Stimulated activated CD4-positive, alpha-beta T cell treated with anti-CD3 and anti-CD28 coated beads, Interleukin-4, amount 100 ng/mL, for 1 hour (primary cell): ENCODE measurements around the gene SCAF4.
A peak's percentile ranks its signal among the peaks of the same experiment; 100 is the strongest.
"Not testable (repeated sequence)": the region's sequence is repeated elsewhere in the genome, so short reads cannot be mapped to it uniquely, and the experiment has no call there.

Source experiments
- DNase-seq: peaks from one replicate; pipeline ENCODE4 v3.0.0-alpha.2; 2020

SCAF4 gene

DNA sequence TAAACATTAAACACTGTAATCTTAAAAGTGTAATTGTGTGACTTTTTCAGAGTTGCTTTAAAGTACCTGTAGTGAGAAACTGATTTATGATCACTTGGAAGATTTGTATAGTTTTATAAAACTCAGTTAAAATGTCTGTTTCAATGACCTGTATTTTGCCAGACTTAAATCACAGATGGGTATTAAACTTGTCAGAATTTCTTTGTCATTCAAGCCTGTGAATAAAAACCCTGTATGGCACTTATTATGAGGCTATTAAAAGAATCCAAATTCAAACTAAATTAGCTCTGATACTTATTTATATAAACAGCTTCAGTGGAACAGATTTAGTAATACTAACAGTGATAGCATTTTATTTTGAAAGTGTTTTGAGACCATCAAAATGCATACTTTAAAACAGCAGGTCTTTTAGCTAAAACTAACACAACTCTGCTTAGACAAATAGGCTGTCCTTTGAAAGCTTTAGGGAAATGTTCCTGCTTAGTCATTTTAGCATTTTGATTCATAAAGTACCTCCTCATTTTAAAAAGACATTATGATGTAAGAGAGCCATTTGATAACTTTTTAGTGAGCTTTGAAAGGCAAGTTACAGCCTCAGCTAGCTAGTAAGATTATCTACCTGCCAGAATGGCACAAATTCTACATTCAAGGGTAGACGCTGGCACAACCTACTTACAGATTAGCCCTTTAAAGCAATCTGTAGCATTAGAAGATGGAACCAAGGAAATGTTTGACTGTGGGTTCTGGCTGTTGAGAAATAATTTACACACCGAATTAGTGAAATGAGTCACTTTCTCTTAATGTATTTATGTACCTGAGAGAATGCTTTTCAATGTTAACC lies 63.0 kb downstream of the SCAF4 start:
- no peak for DNase-seq

DNA sequence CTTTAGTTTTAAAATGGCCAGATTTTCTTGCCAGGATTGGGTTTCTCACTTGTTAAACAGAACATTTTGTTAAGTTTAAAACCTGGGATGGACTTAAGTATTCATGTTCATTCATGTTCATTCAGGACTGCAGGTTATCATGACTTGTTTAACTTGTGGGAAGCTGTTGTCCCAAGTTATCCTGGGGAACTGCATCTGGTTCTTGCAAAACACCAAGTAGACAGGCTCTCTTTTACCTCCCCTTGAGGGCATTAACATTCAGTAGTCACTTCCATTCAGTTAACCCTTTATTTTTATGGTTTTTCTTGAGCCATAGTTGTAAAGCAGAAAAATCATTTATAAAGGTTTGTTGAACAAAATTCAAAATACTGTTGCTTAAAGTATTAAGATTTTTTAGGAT lies 64.3 kb downstream of the SCAF4 start:
- DNase-seq = no peak

DNA sequence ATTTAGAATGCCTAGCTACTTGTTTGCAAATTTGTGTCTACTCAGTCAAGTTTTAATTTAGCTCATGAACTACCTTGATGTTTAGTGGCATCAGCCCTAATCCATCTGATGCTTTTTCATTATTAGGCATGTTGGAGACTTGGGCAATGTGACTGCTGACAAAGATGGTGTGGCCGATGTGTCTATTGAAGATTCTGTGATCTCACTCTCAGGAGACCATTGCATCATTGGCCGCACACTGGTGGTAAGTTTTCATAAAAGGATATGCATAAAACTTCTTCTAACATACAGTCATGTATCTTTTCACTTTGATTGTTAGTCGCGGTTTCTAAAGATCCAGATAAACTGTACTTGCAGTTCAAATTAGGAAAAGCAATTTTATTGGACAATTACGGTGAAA lies 64.8 kb downstream of the SCAF4 start:
- no peak for DNase-seq

DNA sequence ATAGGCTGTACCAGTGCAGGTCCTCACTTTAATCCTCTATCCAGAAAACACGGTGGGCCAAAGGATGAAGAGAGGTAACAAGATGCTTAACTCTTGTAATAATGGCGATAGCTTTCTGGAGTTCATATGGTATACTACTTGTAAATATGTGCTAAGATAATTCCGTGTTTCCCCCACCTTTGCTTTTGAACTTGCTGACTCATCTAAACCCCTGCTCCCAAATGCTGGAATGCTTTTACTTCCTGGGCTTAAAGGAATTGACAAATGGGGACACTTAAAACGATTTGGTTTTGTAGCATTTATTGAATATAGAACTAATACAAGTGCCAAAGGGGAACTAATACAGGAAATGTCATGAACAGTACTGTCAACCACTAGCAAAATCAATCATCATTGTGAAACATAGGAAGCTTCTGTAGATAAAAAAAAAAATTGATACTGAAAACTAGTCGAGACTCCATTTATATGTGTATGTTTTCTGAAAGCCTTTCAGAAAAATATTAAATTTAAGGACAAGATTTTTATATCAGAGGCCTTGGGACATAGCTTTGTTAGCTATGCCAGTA lies 65.4 kb downstream of the SCAF4 start:
- no peak for DNase-seq

DNA sequence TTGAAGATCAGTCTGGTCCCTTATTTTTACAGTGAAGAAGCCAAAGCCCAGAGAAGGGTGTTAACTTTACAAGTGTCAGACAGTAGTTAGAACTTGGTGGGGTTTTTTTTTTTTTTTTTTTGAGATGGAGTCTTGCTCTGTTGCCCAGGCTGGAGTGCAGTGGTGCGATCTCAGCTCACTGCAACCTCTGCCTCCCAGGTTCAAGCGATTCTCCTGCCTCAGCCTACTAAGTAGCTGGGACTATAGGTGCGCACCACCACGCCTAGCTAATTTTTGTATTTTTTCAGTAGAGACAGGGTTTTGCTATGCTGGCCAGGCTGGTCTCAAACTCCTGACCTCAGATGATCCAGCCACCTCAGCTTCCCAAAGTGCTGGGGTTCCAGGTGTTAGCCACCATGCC lies 66.0 kb downstream of the SCAF4 start:
- not testable (repeated sequence) for DNase-seq

DNA sequence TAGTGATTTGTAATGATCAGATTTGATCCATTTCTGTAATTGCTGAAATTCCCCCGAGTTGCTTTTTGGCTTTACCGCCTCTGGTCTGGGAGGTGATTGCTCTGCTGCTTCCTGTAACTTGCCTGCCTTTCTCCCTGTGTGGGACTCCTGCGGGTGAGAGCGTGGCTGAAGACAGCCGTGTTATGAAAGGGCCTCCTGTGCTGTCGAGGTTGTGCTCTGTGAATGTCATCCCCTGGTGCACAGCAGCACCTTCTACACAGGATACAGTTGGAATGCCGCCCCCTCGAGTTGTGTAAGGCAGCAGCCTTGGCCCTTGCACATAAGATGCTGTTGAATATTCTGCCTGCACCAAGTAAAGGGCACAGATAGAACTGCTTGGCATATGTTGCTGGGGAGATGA lies 66.5 kb downstream of the SCAF4 start:
- no peak for DNase-seq

DNA sequence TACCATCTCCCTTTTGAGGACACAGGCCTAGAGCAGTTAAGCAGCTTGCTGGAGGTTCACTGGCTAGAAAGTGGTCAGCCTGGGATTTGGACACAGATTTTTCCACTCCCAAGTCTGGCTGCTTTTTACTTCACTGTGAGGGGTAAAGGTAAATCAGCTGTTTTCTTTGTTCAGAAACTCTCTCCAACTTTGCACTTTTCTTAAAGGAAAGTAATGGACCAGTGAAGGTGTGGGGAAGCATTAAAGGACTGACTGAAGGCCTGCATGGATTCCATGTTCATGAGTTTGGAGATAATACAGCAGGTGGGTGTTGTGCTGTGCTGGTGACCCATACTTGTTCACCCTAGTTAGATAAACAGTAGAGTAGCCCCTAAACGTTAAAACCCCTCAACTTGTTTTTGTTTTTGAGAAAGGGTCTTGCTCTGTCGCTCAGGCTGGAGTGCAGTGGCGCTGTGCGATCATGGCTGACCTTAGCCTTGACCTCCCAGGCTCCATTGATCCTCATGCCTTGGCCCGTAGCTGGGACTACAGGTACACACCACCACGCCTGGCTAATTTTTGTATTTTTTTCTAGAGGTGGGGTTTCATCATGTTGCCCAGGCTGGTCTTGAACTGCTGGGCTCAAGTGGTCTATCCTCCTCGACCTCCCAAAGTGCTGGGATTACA lies 68.2 kb downstream of the SCAF4 start:
- no peak for DNase-seq

DNA sequence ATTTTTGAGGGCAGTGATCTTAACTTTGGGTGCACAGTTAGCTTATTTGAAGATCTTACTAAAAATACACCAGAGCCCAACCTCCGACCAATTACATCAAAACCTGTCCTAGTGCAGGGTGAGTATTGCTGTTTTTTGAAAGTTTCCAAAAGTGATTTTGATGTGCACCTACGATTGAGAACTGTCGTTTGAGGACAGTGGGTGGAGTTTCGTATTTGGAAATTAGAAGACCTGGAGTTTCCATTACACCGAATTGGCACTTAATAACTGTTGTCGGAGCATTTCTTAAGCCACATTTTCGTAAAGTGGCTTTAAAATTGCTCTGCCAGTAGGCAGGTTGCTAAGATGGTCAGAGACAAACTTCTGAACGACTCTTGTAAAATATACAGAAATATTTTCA lies 71.3 kb downstream of the SCAF4 start:
- DNase-seq = no peak

DNA sequence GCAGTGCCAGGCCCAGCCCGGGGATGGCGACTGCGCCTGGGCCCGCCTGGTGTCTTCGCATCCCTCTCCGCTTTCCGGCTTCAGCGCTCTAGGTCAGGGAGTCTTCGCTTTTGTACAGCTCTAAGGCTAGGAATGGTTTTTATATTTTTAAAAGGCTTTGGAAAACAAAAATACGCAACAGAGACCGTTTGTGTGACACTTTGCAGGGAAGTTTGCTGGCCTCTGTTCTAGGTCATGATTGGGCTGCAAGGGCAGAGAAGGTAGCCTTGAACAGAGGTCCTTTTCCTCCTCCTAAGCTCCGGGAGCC lies 71.7 kb downstream of the SCAF4 start:
- no peak for DNase-seq

DNA sequence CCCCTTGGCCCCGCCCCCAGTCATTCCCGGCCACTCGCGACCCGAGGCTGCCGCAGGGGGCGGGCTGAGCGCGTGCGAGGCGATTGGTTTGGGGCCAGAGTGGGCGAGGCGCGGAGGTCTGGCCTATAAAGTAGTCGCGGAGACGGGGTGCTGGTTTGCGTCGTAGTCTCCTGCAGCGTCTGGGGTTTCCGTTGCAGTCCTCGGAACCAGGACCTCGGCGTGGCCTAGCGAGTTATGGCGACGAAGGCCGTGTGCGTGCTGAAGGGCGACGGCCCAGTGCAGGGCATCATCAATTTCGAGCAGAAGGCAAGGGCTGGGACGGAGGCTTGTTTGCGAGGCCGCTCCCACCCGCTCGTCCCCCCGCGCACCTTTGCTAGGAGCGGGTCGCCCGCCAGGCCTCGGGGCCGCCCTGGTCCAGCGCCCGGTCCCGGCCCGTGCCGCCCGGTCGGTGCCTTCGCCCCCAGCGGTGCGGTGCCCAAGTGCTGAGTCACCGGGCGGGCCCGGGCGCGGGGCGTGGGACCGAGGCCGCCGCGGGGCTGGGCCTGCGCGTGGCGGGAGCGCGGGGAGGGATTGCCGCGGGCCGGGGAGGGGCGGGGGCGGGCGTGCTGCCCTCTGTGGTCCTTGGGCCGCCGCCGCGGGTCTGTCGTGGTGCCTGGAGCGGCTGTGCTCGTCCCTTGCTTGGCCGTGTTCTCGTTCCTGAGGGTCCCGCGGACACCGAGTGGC lies 72.2 kb downstream of the SCAF4 start, which contains the start of gene SOD1:
Gene SOD1 (plus strand): TSS at position 158 of the 723 bp plus-strand sequence. CDS start 77 bp downstream, at position 235.
- peak; percentile 97 for DNase-seq

DNA sequence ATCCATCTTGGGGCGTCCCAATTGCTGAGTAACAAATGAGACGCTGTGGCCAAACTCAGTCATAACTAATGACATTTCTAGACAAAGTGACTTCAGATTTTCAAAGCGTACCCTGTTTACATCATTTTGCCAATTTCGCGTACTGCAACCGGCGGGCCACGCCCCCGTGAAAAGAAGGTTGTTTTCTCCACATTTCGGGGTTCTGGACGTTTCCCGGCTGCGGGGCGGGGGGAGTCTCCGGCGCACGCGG lies 72.7 kb downstream of the SCAF4 start:
- no peak for DNase-seq

DNA sequence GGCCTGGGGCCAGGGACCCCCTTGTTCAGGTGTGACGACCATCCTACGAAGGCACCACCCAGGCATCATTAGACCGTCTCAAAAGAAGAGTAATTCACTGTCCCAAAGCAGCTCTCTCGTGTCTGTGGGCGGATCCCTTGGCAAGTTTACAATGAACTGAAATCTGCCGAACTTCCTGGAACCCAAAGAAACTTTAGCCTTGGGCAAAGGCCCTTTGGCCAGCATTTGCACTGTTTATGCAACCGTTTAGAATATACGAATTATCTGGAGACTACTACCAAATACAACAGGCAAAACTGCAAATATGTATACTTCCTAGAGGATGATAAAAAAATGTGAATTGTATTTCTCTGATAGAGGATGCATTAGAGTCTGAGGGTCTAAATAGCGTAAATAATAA lies 73.9 kb downstream of the SCAF4 start:
- no peak for DNase-seq

DNA sequence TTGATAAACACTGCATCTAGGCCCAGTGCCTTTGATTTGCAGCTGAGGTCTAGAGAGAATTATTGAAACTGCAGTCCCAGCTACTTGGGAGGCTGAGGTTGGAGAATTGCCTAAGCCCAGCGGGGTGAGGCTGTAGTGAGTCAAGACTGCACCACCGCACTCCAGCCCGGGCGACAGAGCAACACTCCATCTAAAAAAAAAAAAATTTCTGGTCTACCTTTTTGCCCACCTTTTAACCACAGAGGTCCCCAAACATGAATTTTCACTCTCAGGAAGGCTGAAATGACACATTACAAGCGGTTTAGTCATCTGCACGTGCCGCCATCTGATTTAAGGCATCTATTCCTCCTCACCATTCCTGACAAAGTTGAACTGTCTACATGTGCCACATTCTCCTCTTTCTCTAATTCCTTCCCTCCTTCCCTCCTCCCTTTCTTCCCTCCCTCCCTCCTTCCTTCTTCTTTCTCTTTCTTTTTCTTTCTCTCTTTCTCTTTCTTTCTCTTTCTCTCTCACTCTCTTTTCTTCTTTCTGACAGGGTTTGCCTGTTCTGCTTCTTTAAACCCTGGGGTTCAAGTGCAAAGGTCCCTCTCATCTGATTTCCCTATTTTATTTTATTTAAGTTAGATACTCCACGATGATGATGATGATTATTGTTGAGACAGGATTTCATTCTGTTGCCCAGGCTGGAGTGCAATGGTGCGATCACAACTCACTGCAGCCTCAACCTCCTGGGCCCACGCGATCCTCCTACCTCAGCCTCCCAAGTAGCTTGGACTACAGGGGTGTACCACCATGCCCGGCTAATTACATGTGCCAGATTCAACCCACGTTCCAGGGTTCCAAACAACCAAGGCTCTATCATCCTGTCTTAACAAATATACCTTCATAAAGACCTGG lies 75.5 kb downstream of the SCAF4 start:
- peak; percentile 54 for DNase-seq

DNA sequence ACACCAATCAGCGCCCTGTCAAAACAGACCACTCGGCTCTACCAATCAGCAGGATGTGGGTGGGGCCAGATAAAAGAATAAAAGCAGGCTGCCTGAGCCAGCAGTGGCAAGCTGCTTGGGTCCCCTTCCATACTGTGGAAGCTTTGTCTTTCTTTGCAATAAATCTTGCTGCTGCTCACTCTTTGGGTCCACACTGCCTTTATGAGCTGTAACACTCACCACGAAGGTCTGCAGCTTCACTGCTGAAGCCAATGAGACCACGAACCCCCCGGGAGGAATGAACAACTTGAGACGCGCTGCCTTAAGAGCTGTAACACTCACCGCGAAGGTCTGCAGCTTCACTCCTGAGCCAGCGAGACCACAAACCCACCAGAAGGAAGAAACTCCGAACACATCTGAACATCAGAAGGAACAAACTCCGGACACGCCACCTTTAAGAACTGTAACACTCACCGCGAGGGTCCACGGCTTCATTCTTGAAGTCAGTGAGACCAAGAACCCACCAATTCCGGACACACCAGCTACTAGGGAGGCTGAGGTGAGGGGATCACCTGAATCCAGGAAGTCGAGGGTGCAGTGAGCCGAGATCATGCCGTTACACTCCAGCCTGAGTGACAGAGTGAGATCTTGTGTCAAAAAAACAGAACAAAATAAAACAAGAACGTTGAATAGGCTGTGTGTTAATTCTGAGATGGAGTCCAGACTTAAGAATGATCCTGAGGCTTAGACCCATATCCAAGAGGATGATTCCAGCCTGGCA lies 76.9 kb downstream of the SCAF4 start:
- not testable (repeated sequence) for DNase-seq

DNA sequence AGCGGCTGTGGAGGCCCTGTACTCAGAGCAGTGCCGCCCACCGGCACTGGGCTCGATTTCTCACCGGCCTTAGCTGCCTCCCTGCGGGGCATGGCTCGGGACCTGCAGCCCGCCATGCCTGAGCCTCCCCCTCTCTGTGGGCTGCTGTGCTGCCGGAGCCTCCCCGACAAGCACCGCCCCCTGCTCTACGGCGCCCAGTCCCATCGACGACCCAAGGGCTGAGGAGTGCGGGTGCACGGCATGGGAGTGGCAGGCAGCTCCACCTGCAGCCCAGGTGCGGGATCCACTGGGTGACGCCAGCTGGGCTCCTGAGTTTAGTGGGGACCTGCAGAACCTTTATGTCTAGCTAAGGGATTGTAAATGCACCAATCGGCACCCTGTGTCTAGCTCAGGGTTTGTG lies 77.6 kb downstream of the SCAF4 start:
- DNase-seq = no peak

DNA sequence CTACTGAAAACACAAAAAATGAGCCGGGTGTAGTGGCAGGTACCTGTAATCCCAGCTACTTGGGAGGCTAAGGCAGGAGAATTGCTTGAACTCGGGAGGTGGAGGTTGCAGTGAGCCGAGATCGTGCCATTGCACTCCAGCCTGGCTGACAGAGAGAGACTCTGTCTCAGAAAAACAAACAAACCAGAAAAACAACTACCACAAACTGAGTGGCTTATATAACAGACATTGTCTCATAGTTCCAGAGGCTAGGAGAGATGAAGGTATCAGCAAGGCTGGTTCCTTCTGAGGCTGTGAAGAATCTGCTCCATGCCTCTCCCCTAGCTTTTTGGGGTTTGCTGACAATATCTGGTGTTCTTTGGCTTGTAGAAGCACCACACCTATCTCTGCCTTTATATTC lies 80.4 kb downstream of the SCAF4 start:
- DNase-seq = not testable (repeated sequence)

DNA sequence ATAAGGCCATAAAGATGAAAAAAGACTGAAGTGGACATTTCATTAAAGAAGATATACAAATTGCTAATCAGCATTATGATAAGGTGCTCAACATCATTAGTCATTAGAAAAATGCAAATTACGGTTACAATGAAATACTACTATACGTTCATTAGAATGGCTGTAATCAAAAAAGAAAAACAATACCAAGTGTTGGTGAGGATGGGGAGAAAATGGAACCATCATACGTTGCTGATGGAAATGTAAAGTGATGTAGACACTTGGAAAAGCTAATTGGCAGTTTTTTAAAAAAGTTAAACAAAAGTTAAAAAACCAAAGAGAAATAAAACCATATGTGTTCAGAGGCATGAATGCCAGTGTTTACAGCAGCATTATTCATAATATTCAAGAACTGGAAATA lies 81.0 kb downstream of the SCAF4 start:
- no peak for DNase-seq

DNA sequence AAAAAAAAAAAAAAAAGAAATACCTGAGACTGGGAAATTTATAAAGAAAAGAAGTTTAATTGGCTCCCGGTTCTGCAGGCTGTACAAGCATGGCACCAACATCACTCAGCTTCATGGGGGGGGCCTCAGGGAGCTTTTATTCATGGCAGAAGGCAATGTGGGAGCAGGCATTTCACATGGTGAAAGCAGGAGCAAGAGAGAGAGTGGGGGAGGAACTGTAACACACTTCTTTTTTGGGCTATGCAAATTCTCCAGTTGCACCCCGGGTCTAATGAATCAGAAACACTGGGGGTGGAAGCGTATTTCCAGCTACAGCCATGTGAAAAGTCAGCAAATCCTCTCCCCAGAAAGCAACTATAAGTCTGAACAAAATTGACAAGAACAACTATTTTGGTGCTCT lies 84.3 kb downstream of the SCAF4 start:
- DNase-seq = no peak

DNA sequence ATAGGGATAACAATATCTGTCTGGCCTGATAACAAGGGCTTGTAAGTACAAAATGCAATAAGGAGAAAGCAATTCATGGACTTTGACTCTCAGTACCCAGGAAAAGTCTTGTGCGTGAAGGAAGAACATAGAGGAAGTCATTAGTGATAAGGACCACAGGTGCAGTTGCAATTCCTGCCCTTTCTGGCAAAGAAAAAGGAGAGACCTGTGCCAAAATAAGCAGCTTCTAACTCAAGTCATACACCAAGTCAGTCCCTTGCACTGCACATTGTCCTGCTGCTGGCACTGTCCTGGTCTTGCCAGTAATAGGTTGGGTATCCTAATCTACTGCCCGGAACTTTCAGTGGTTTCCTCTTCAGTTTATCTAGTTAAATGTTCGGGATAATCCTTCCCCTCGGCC lies 87.3 kb downstream of the SCAF4 start:
- DNase-seq = no peak

DNA sequence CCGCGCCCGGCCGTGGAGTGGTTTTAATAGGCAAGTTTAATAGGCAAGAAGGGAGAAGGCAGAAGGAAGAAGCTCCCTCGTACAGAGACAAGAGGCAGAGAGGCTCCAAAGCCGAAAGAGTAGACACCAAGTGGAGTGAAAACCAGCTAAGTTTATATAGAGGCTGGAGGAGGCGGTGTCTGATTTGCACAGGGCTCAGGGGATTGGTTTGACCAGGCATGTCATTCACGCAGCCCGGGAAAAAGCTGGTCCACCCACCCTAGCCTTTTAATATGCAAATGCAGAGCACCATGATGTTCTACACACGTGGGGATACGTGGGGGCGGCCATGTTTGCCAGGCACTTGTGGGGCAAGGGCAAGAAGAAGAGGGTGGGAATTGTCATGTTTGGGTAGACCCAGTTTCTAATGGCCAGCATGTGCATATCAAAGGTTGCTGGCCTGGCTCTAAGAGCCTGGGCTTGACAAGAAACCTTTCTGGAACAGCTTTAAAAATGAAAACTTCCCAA lies 90.4 kb downstream of the SCAF4 start:
- no peak for DNase-seq

DNA sequence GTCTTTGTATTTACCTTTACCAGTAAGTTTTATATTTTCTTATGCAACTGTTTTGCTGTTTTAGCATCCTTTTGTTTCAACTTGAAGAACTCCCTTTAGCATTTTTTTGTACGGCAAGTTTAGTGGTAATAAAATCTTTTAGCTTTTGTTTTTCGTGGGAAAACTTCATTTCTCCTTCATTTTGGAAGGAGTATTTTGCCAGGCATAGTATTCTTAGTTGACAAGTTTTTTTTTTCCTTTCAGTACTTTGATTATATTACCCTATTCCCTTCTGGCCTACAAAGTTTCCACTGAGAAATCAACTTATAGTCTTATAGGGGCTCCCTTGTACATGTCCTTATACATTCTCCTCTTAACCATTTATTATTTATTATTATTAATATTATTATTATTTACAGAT lies 95.0 kb downstream of the SCAF4 start:
- no peak for DNase-seq

DNA sequence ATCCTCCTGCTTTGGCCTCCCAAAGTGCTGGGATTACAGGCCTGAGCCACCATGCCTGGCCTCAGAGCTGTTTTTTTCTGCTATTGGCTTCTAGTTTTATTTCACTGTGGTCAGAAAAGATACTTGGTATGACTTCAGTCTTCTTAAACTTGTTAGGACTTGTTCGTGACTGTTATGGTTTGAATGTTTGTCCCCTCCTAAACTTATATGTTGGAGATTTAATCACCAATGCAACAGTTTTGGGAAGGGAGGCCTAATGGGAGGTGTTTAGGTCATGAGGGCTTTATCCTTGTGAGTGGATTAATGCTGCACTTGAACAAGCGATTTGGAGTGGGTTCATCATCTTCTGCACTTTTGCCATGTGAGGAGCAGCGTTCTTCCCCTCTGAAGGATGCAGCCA lies 96.9 kb downstream of the SCAF4 start:
- no peak for DNase-seq
